GM21786 (cell line): ENCODE data around the gene OTOF.
"Not testable (repeated sequence)": the region's sequence is repeated elsewhere in the genome, so short reads cannot be mapped to it uniquely, and the experiment has no call there.

Experiments used
- ATAC-seq: cut with Tn5 transposase; IDR thresholded peaks from one replicate; pipeline ENCODE4 v1.9.1; 2021; ENCODE audit not compliant: unreplicated experiment

OTOF gene

GRCh38 chr2:26481706-26482105 lies 3.8 kb upstream of the OTOF start:
- ATAC-seq, result no peak

GRCh38 chr2:26480566-26481423 lies 2.9 kb upstream of the OTOF start:
- ATAC-seq, result no peak

- no peak for ATAC-seq
Measured at GRCh38 chr2:26479789-26480565, 2.1 kb upstream of the OTOF start.

- no peak for ATAC-seq
Measured at GRCh38 chr2:26479131-26479788, 1.3 kb upstream of the OTOF start.

GRCh38 chr2:26478366-26478765 lies 442 bp upstream of the OTOF start:
- ATAC-seq, result no peak

GRCh38 chr2:26477126-26477910 lies 606 bp downstream of the OTOF start:
- ATAC-seq, result no peak

GRCh38 chr2:26475832-26476501 lies 2.0 kb downstream of the OTOF start:
- ATAC-seq, result no peak

GRCh38 chr2:26475037-26475436 lies 2.9 kb downstream of the OTOF start:
- no peak for ATAC-seq

GRCh38 chr2:26474261-26474785 lies 3.6 kb downstream of the OTOF start:
- ATAC-seq, result no peak

- no peak for ATAC-seq
Measured at GRCh38 chr2:26473796-26474195, 4.1 kb downstream of the OTOF start.

- ATAC-seq, result no peak
Measured at GRCh38 chr2:26472821-26473655, 4.9 kb downstream of the OTOF start.

GRCh38 chr2:26471766-26472706 lies 5.9 kb downstream of the OTOF start:
- no peak for ATAC-seq

GRCh38 chr2:26471289-26471688 lies 6.6 kb downstream of the OTOF start:
- no peak for ATAC-seq

- ATAC-seq, result no peak
Measured at GRCh38 chr2:26470601-26471260, 7.2 kb downstream of the OTOF start.

GRCh38 chr2:26469955-26470354 lies 8.0 kb downstream of the OTOF start:
- no peak for ATAC-seq

- no peak for ATAC-seq
Measured at GRCh38 chr2:26469092-26469710, 8.7 kb downstream of the OTOF start.

GRCh38 chr2:26468544-26468943 lies 9.4 kb downstream of the OTOF start:
- ATAC-seq, result not testable (repeated sequence)
